HG03139 (cell line): ENCODE results near the gene C17orf75.

Experiments used
- ATAC-seq: cut with Tn5 transposase; IDR thresholded peaks from one replicate; pipeline ENCODE4 v1.9.1; 2021; ENCODE audit not compliant: unreplicated experiment

C17orf75 gene

DNA sequence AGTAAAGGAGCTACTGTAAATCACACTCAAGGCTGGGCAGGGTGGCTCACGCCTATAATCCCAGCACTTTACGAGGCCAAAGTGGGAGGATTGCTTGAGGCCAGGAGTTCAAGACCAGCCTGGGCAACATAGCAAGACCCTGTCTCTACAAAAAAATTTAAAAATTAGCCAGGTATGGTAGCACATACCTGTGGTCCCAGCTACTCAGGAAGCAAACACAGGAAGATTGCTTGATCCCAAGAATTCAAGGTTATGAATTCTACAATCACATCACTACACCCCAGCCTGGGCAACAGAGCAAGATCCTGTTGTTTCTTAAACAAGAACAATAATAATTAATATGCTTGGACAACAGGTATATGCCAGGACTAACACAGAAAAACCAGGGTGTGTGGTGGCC is 63.2 kb downstream of the C17orf75 start:
- no peak for ATAC-seq
